WERI-Rb-1 (cell line): ENCODE results near the gene MOB1B.
"Not testable (repeated sequence)": the region's sequence is repeated elsewhere in the genome, so short reads cannot be mapped to it uniquely, and the experiment has no call there.

Experiments used
- DNase-seq: peaks from one replicate; pipeline ENCODE4 v3.0.0-alpha.2; 2020
- H3K27ac ChIP-seq: fragments of 250-450 bp; sonication (Bioruptor Pico); 2 replicates; pipeline ENCODE4 v1.5.1; 2020; ENCODE audit warnings: mild to moderate bottlenecking, moderate library complexity
- H3K27me3 ChIP-seq: fragments of 250-450 bp; sonication (Bioruptor Pico); 2 replicates; pipeline ENCODE4 v1.5.1; 2021; ENCODE audit warnings: mild to moderate bottlenecking, low read depth, moderate library complexity; ENCODE audit not compliant: insufficient read depth, severe bottlenecking
- H3K36me3 ChIP-seq: fragments of 250-450 bp; sonication (Bioruptor Pico); 2 replicates; pipeline ENCODE4 v1.5.1; 2020; ENCODE audit warnings: mild to moderate bottlenecking, moderate library complexity
- H3K4me3 ChIP-seq: 2 replicates; pipeline ENCODE4 v1.5.1; 2011; ENCODE audit warnings: low read depth, mild to moderate bottlenecking, control low read depth, low read length
- H3K9me3 ChIP-seq: fragments of 250-450 bp; sonication (Bioruptor Pico); 2 replicates; pipeline ENCODE4 v1.5.1; 2021; ENCODE audit warnings: mild to moderate bottlenecking, moderate library complexity; ENCODE audit not compliant: severe bottlenecking
- TF ChIP-seq, protein P1 (sequence below): IDR thresholded peaks from 2 replicates; pipeline ENCODE4 v1.5.1; 2011; ENCODE audit warnings: low read depth, mild to moderate bottlenecking, control low read depth, inconsistent platforms, low read length

Gene MOB1B

DNA sequence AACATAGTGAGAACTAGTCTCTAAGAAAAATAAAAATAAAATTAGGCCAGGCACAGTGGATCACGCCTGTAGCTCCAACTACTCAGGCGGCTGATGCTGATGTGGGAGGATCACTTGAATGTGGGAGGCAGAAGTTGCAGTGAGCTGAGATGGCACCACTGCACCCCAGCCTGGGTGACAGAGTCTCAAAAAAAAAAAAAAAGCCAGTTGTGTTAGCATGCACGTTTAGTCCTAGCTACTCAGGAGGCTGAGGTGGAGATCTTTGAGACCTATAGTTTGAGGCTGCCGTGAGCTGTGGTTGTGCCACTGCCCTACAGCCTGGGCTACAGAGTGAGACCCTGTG lies 93.8 kb downstream of the MOB1B start:
- no peak overlapping the region for H3K27ac ChIP-seq
- no peak overlapping the region for H3K4me3 ChIP-seq
- no peaks in the 10 kb centered on the region for H3K9me3 ChIP-seq
- H3K27me3 ChIP-seq = no peaks in the 10 kb centered on the region
- TF ChIP-seq, protein P1, sequence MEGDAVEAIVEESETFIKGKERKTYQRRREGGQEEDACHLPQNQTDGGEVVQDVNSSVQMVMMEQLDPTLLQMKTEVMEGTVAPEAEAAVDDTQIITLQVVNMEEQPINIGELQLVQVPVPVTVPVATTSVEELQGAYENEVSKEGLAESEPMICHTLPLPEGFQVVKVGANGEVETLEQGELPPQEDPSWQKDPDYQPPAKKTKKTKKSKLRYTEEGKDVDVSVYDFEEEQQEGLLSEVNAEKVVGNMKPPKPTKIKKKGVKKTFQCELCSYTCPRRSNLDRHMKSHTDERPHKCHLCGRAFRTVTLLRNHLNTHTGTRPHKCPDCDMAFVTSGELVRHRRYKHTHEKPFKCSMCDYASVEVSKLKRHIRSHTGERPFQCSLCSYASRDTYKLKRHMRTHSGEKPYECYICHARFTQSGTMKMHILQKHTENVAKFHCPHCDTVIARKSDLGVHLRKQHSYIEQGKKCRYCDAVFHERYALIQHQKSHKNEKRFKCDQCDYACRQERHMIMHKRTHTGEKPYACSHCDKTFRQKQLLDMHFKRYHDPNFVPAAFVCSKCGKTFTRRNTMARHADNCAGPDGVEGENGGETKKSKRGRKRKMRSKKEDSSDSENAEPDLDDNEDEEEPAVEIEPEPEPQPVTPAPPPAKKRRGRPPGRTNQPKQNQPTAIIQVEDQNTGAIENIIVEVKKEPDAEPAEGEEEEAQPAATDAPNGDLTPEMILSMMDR = no peak
- peaks cover 38% of the 10 kb centered on the region for H3K36me3 ChIP-seq
- no peak for DNase-seq

DNA sequence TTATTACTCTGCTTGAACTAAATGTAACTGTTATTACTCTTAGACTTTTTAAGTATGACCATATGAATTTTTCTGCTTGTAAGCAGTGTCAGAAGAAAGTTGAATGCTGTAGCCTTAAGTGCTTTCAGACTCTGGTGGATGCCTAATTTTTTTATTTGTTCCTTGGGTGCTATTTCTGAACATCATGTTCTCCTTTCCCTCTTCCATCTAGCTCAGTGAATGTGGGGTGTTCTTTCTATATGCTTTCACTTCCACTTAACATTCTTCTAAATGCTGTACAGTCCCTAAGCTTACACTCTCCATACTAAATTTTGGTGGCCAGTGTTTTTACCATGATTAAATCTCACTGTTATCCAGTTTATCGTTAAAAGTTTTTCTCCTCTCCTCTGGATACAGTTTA lies 94.9 kb downstream of the MOB1B start:
- Histone ChIP-seq H3K27me3 (no peaks in the 10 kb centered on the region), H3K9me3 (no peaks in the 10 kb centered on the region), H3K4me3 (no peak overlapping the region), H3K27ac (no peak overlapping the region), H3K36me3 (peaks cover 42% of the 10 kb centered on the region)
- DNase-seq = no peak
- TF ChIP-seq, protein P1 = no peak

DNA sequence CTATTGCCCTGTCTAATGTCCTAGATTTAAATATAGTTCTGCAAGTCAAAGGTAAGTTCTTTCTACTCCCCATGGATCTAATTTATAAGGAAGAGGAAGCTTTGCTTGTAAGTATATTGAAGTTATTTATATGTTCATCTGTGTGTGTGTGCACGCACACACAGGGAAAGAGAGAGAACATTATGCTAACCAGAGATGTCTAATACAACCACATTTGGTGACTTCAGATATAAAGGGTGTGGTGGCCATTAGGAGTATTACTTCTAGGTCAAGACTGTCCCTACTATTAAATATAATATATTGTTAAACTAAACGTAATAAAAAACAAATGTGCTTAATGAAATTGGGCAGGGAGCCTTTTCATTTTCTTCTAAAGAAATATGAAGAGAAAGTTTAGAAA lies 95.4 kb downstream of the MOB1B start:
- no peak overlapping the region for H3K4me3 ChIP-seq
- no peak overlapping the region for H3K27ac ChIP-seq
- DNase-seq = no peak
- no peaks in the 10 kb centered on the region for H3K9me3 ChIP-seq
- no peaks in the 10 kb centered on the region for H3K27me3 ChIP-seq
- TF ChIP-seq, protein P1 = no peak
- peaks cover 42% of the 10 kb centered on the region for H3K36me3 ChIP-seq

DNA sequence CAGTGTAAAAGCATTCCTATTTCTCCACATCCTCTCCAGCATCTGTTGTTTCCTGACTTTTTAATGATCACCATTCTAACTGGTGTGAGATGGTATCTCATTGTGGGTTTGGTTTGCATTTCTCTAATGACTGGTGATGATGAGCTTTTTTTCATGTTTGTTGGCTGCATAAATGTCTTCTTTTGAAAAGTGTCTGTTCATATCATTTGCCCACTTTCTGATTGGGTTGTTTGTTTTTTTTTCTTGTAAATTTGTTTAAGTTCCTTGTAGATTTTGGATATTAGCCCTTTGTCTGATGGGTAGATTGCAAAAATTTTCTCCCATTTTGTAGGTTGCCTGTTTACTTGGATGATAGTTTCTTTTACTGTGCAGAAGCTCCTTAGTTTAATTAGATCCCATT lies 97.5 kb downstream of the MOB1B start:
- H3K36me3 ChIP-seq = peaks cover 41% of the 10 kb centered on the region
- not testable (repeated sequence) for DNase-seq, H3K27ac ChIP-seq, H3K9me3 ChIP-seq, H3K4me3 ChIP-seq, H3K27me3 ChIP-seq

DNA sequence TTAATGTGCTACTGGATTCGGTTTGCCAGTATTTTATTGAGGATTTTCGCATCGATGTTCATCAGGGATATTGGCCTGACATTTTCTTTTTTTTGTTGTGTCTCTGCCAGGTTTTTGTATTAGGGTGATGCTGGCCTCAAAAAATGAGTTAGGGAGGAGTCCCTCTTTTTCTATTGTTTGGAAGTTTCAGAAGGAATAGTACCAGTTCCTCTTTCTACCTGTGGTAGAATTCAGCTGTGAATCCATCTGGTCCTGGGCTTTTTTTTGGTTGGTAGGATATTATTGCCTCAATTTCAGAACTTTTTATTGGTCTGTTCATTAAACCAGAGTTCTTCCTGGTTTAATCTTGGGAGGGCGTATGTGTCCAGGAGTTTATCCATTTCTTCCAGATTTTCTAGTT lies 99.2 kb downstream of the MOB1B start:
- DNase-seq, H3K27ac ChIP-seq, H3K4me3 ChIP-seq, H3K9me3 ChIP-seq, H3K27me3 ChIP-seq: not testable (repeated sequence)
- H3K36me3 ChIP-seq = peaks cover 34% of the 10 kb centered on the region

DNA sequence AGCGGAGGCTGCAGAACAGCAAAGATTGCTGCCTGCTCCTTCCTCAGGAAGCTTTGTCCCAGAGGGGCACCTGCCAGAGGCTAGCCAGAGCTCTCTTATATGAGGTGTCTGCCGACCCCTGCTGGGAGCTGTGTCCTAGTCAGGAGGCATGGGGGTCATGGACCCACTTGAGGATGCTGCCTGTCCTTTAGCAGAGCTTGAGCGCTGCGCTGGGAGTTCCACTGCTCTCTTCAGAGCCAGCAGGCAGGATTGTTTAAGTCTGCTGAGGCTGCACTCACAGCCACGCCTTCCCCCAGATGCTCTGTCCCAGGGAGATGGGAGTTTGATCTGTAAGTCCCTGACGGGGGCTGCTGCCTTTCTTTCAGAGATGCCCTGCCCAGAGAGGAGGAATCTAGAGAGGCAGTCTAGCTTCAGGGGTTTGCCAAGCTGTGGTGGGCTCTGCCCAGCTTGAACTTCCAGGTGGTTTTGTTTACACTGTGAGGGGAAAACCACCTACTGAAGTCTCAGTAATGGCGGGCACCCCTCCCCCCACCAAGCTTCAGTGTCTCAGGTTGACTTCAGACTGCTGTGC lies 102.2 kb downstream of the MOB1B start:
- H3K4me3 ChIP-seq = no peak overlapping the region
- peaks cover 10% of the 10 kb centered on the region for H3K36me3 ChIP-seq
- DNase-seq = peak; percentile 15
- TF ChIP-seq, protein P1 = no peak
- no peaks in the 10 kb centered on the region for H3K27me3 ChIP-seq
- H3K27ac ChIP-seq = no peak overlapping the region
- H3K9me3 ChIP-seq = no peaks in the 10 kb centered on the region

DNA sequence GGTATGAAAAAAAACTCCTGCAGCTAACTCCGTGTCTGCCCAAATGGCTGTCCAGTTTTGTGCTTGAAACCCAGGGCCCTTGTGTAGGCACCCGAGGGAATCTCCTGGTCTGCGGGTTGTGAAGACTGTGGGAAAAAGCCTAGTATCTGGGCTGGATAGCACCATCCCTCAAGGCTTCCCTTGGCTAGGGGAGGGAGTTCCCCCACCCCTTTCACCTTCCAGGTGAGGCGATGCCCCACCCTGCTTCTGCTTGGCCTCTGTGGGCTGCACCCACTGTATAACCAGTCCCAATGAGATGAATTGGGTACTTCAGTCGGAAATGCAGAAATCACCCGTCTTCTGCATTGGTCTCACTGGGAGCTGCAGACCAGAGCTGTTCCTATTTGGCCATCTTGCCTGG lies 102.9 kb downstream of the MOB1B start:
- H3K36me3 ChIP-seq, H3K27ac ChIP-seq, DNase-seq, H3K9me3 ChIP-seq, H3K27me3 ChIP-seq, H3K4me3 ChIP-seq: not testable (repeated sequence)
